ENCODE measurements around the gene SLC35F4.

GRCh38 chr14:57897144-57897748, 31.4 kb upstream of the SLC35F4 start:
- TF ChIP-seq CTCF (IDR thresholded peaks at IDR 0.05 in 2 of 3, conservative IDR thresholded peaks at IDR 0.05 in 1 of 3; ENCODE audit: control insufficient read depth in 2 of 3, extremely low read depth in 1 of 3, insufficient read depth in 1 of 3, low read depth in 3 of 3, low read length in 3 of 3) (no peak), RELB (IDR thresholded peaks at IDR 0.05; ENCODE audit: low read depth) (no peak), NR2C2 (IDR thresholded peaks at IDR 0.05; ENCODE audit: borderline replicate concordance, control insufficient read depth, insufficient read length, low read depth) (no peak), MYB (IDR thresholded peaks at IDR 0.05; ENCODE audit: borderline replicate concordance, low read depth, low read length) (no peak), JUNB (IDR thresholded peaks at IDR 0.05) (no peak), KAT2A (conservative IDR thresholded peaks at IDR 0.05; ENCODE audit: control insufficient read depth, low read depth, low read length) (no peak), EZH2 (IDR thresholded peaks at IDR 0.05; ENCODE audit: borderline replicate concordance, control insufficient read depth, low read depth, low read length) (no peak)
